Thyroid gland (tissue), 4 donors: Measurements from ENCODE around the gene EHBP1L1. TPM values are rescaled to one million over a fixed set of nuclear protein-coding genes. Genes with fewer than 3 reads are reported as not detected.

Source experiments
- DNase-seq, 2 donors: peaks; one replicate each; pipeline ENCODE4 v3.0.0-alpha.2; 2019
- H3K27ac ChIP-seq, 3 donors: fragments of 200-600 bp; sonication (generic); 1 replicate in 2 of 3; 2 replicates in 1 of 3; pipeline ENCODE4 v1.5.1; 2016 to 2019; ENCODE audit warnings: mild to moderate bottlenecking in 1 of 3, moderate library complexity in 1 of 3
- H3K27me3 ChIP-seq: fragments of 200-600 bp; sonication (generic); one replicate; pipeline ENCODE4 v1.5.1; 2019
- H3K36me3 ChIP-seq, 2 donors: fragments of 200-600 bp; sonication (generic); one replicate each; pipeline ENCODE4 v1.5.1; 2016 to 2019
- H3K4me1 ChIP-seq, 2 donors: fragments of 200-600 bp; sonication (generic); one replicate each; pipeline ENCODE4 v1.5.1; 2017 to 2019
- H3K4me3 ChIP-seq, 3 donors: fragments of 200-600 bp; sonication (generic); replicated peaks in 1 of 3; 1 replicate in 2 of 3; 2 replicates in 1 of 3; pipeline ENCODE4 v1.5.1; 2016; ENCODE audit warnings: mild to moderate bottlenecking in 1 of 3
- H3K9me3 ChIP-seq: fragments of 200-600 bp; sonication (generic); one replicate; pipeline ENCODE4 v1.5.1; 2017
- CTCF ChIP-seq, 6 experiments: fragments of 200-600 bp in 3 of 6; fragments of 450-650 bp in 3 of 6; sonication (generic) in 3 of 6; IDR thresholded peaks; one replicate each; pipeline ENCODE4 v1.5.1; 2016 to 2019; ENCODE audit warnings: antibody characterized with exemption in 6 of 6, mild to moderate bottlenecking in 2 of 6, inconsistent platforms in 1 of 6, moderate library complexity in 1 of 6
- POLR2A ChIP-seq, 2 donors: fragments of 450-650 bp; IDR thresholded peaks; one replicate each; pipeline ENCODE4 v1.6.1; 2017; ENCODE audit warnings: antibody characterized with exemption in 2 of 2, mild to moderate bottlenecking in 2 of 2, moderate library complexity in 1 of 2
- WGBS, 2 donors: methylation state at CpG; one replicate each; pipeline ENCODE4 v1.1.5; 2017; 5-methylcytosine and 5-hydroxymethylcytosine counted together
- intact Hi-C: fragments of 100-400 bp; cut with DNase I; formaldehyde crosslinking; loops from one replicate; pipeline ENCODE4 v1.15.1; 2023
- microRNA-seq: library from miRNA; unstranded; fragments of <30 nt; microRNA quantifications from one replicate; pipeline ENCODE4, GENCODE V29; 2016
- small RNA-seq: library from RNA; depleted of rRNA; stranded (forward); fragments of <200 nt; gene quantifications from one replicate; pipeline ENCODE3, GENCODE V24; 2016
- total RNA-seq, 4 donors: library from RNA; depleted of rRNA; stranded (reverse); fragments of >200 nt; gene quantifications; one replicate each; pipeline ENCODE4 v1.2.3, GENCODE V29; 2016

The EHBP1L1 gene
- total RNA-seq, 4 donors from 2014 or later, result 8.6 to 18.8 (median 12.0) TPM

GRCh38 chr11:65641297-65642013 lies 65.6 kb downstream of the EHBP1L1 start:
- 87 to 88% methylated on average over 11 to 14 of the region's 16 CpGs for WGBS, 2 donors
- peaks cover 4 to 36% of the 10 kb centered on the region in 2 donors for H3K4me1 ChIP-seq
- no peaks in the 10 kb centered on the region for H3K27me3 ChIP-seq
- no peak overlapping the region for H3K27ac ChIP-seq
- no peak for DNase-seq
- H3K4me3 ChIP-seq, result no peak overlapping the region
- H3K9me3 ChIP-seq, result no peaks in the 10 kb centered on the region
- TF ChIP-seq POLR2A (IDR thresholded peaks at IDR 0.05) (no peak), CTCF (IDR thresholded peaks at IDR 0.05) (no peak)
- intact Hi-C loops, result no loop called here
- H3K36me3 ChIP-seq, result peaks cover 6 to 9% of the 10 kb centered on the region in 2 donors

Small RNA genes lying within 50 kb of the gene (microRNA-seq; reads per million reads assigned to microRNA genes)
- not detected for gene MIR4690

Small RNA genes lying within 50 kb of the gene (small RNA-seq; reads per million reads assigned to genes)
- gene AP001362.1, result not detected
- not detected for gene MIR4690

Other genes with a start within 250 kb of the EHBP1L1 start
- 10 to 100 TPM; 45.0 to 52.7 (median 48.0) TPM for gene DPF2, start 242.2 kb upstream of the EHBP1L1 start, total RNA-seq
- gene TIGD3, start 221.3 kb upstream of the EHBP1L1 start, total RNA-seq, result under 1 TPM in 1 of 4 donors, not detected in 3; 0.34 TPM
- 10 to 100 TPM; 13.0 to 28.0 (median 20.9) TPM for gene SLC25A45, start 193.4 kb upstream of the EHBP1L1 start, total RNA-seq
- gene FRMD8, start 189.4 kb upstream of the EHBP1L1 start, total RNA-seq, result 10 to 100 TPM; 22.5 to 44.9 (median 31.0) TPM
- 1,000 to 10,000 TPM in 1 of 4 donors, 100 to 1,000 TPM in 3; 195 to 1,623 (median 652) TPM for gene NEAT1, start 153.3 kb upstream of the EHBP1L1 start, total RNA-seq
- over 10,000 TPM; 20,994 to 36,233 (median 26,043) TPM for gene MALAT1, start 77.0 kb upstream of the EHBP1L1 start, total RNA-seq
- gene SCYL1, start 51.0 kb upstream of the EHBP1L1 start, total RNA-seq, result 100 to 1,000 TPM in 3 of 4 donors, 10 to 100 TPM in 1; 99.8 to 122 (median 116) TPM
- gene LTBP3, start 17.7 kb upstream of the EHBP1L1 start, total RNA-seq, result 100 to 1,000 TPM; 195 to 277 (median 222) TPM
- 10 to 100 TPM; 28.2 to 79.1 (median 41.3) TPM for gene ZNRD2, start 5.6 kb upstream of the EHBP1L1 start, total RNA-seq
- gene FAM89B, start 3.5 kb upstream of the EHBP1L1 start, total RNA-seq, result 10 to 100 TPM; 26.9 to 55.5 (median 43.2) TPM
- gene KCNK7, start 19.7 kb downstream of the EHBP1L1 start, total RNA-seq, result 1 to 10 TPM in 1 of 4 donors, not detected in 3; 1.2 TPM
- gene MAP3K11, start 38.2 kb downstream of the EHBP1L1 start, total RNA-seq, result 10 to 100 TPM; 43.1 to 67.8 (median 51.3) TPM
- 10 to 100 TPM; 18.9 to 54.2 (median 47.0) TPM for gene PCNX3, start 39.7 kb downstream of the EHBP1L1 start, total RNA-seq
- 10 to 100 TPM; 19.2 to 40.6 (median 32.7) TPM for gene SIPA1, start 62.0 kb downstream of the EHBP1L1 start, total RNA-seq
- 10 to 100 TPM; 40.3 to 55.8 (median 48.7) TPM for gene RELA, start 86.9 kb downstream of the EHBP1L1 start, total RNA-seq
- 100 to 1,000 TPM in 1 of 4 donors, 10 to 100 TPM in 3; 78.5 to 114 (median 81.1) TPM for gene KAT5, start 136.2 kb downstream of the EHBP1L1 start, total RNA-seq
- 100 to 1,000 TPM in 3 of 4 donors, 10 to 100 TPM in 1; 48.8 to 135 (median 118) TPM for gene RNASEH2C, start 144.7 kb downstream of the EHBP1L1 start, total RNA-seq
- 10 to 100 TPM; 21.8 to 43.2 (median 25.3) TPM for gene AP5B1, start 204.9 kb downstream of the EHBP1L1 start, total RNA-seq
- 1 to 10 TPM; 1.1 to 6.6 (median 5.2) TPM for gene OVOL1, start 211.0 kb downstream of the EHBP1L1 start, total RNA-seq